ENCODE data around the gene PLXNA1. TPM values are rescaled to one million over a fixed set of nuclear protein-coding genes. Genes with fewer than 3 reads are reported as not detected.

Gene PLXNA1
- total and polyA plus RNA-seq, 2 of the 8 experiments (the other 6 are each of a cell fraction or from before 2014, with no cell fraction given), result 47.5 to 54.9 TPM

GRCh38 chr3:127030508-127031412 lies 47.8 kb downstream of the PLXNA1 start:
- no peaks in the 10 kb centered on the region for H3K27me3 ChIP-seq (replicated peaks in 1 of 4; ENCODE audit: control insufficient read depth in 3 of 4, extremely low read depth in 1 of 4, insufficient read depth in 3 of 4, low read length in 3 of 4)
- no peaks in the 10 kb centered on the region for H3K9me3 ChIP-seq (ENCODE audit: insufficient read depth in 2 of 2, low read depth in 1 of 2, low read length in 1 of 2)
- H3K27ac ChIP-seq (ENCODE audit: low read depth, low read length), result no peak overlapping the region
- ChIA-PET POLR2A (ENCODE audit: partially characterized antibody) (no interaction called here), CTCF (ENCODE audit: partially characterized antibody) (interaction anchor here (1.0 to 1.6 kb wide), 2 partner anchors 26 to 386 kb away, joined by 3 to 6 read pairs; no protein-coding TSS in a partner anchor)
- H2AK5ac ChIP-seq (ENCODE audit: low read depth, low read length), result no peak overlapping the region
- no peak overlapping the region for H3K4ac ChIP-seq (replicated peaks; ENCODE audit: insufficient read length, low read depth, low read length)
- H4K20me1 ChIP-seq (replicated peaks in 1 of 2; ENCODE audit: control insufficient read depth in 1 of 2, insufficient read depth in 2 of 2, low read length in 2 of 2), result peaks cover 0 to 19% of the 10 kb centered on the region in 2 experiments
- H2BK5ac ChIP-seq (ENCODE audit: low read depth, low read length), result no peak overlapping the region
- no peaks in the 10 kb centered on the region for H3K23me2 ChIP-seq (ENCODE audit: low read depth, low read length)
- no peak overlapping the region for H2BK20ac ChIP-seq (ENCODE audit: low read length)
- WGBS, 2 experiments (ENCODE audit: extremely low coverage in 1 of 2, insufficient coverage in 1 of 2, insufficient read length in 1 of 2, insufficient replicate concordance in 2 of 2, low coverage in 1 of 2, low lambda C conversion rate in 2 of 2, missing lambda C conversion rate in 1 of 2), result 95% methylated on average over 16 of the region's 19 CpGs; no CpG with 5 or more reads in 1 of the 2 experiments
- H3K79me2 ChIP-seq (ENCODE audit: control insufficient read depth in 1 of 2, insufficient read depth in 2 of 2, low read length in 2 of 2), result no peaks in the 10 kb centered on the region
- H4K5ac ChIP-seq (ENCODE audit: insufficient read length, low read depth, low read length), result no peak overlapping the region
- no peaks in the 10 kb centered on the region for H3K4me1 ChIP-seq (replicated peaks in 1 of 4; ENCODE audit: control insufficient read depth in 3 of 4, insufficient read depth in 4 of 4, low read length in 3 of 4)
- H3K14ac ChIP-seq (ENCODE audit: insufficient read length), result no peak overlapping the region
- no peak overlapping the region for H2BK120ac ChIP-seq (replicated peaks; ENCODE audit: low read depth, low read length)
- DNase-seq (ENCODE audit: low read depth in 1 of 2, low spot score in 2 of 2) (no peak), FAIRE-seq (no peak)
- H2AFZ ChIP-seq (ENCODE audit: low read length), result no peak overlapping the region
- H4K8ac ChIP-seq (ENCODE audit: extremely low read depth, insufficient read depth, low read length), result no peak overlapping the region
- peaks cover 6 to 38% (median 24%) of the 10 kb centered on the region in 4 experiments for H3K36me3 ChIP-seq (ENCODE audit: control insufficient read depth in 2 of 4, insufficient read depth in 4 of 4, low read length in 3 of 4)
- no peak overlapping the region for H3K4me3 ChIP-seq (ENCODE audit: extremely low read depth in 1 of 4, insufficient read depth in 2 of 4, low read depth in 3 of 4, low read length in 4 of 4)
- no peak for TF ChIP-seq KDM4A (IDR thresholded peaks at IDR 0.05; ENCODE audit: low read depth, low read length, severe bottlenecking)
- no peak for TF ChIP-seq CHD2 (IDR thresholded peaks at IDR 0.05; ENCODE audit: low read length)
- no peak for TF ChIP-seq PHF8 (conservative IDR thresholded peaks at IDR 0.05; ENCODE audit: low read depth, low read length)
- TF ChIP-seq USF2 (IDR thresholded peaks at IDR 0.05; ENCODE audit: low read length), result no peak
- H2BK15ac ChIP-seq (ENCODE audit: low read length), result no peak overlapping the region
- no peak overlapping the region for H3K4me2 ChIP-seq (ENCODE audit: insufficient read depth in 1 of 2, low read depth in 2 of 2, low read length in 2 of 2)
- no peak overlapping the region for H2BK12ac ChIP-seq (ENCODE audit: low read depth, low read length)
- no peaks in the 10 kb centered on the region for H3K79me1 ChIP-seq (ENCODE audit: low read depth, low read length)
- no peak overlapping the region for H4K91ac ChIP-seq (replicated peaks; ENCODE audit: insufficient read length, low read length)
- no peak overlapping the region for H3K56ac ChIP-seq (replicated peaks; ENCODE audit: insufficient read length, low read depth, low read length)
- H3K18ac ChIP-seq (ENCODE audit: extremely low read depth, low read length), result no peak overlapping the region; the same call in 1 of the 2 replicates
- no peak overlapping the region for H3K23ac ChIP-seq (ENCODE audit: insufficient read length)
- no peak overlapping the region for H3K9ac ChIP-seq (replicated peaks in 1 of 4; ENCODE audit: extremely low read depth in 1 of 4, low read depth in 3 of 4, low read length in 3 of 4)

Data from H1 (cell line).